Activated CD8-positive, alpha-beta T cell treated with anti-CD3 and anti-CD28 coated beads for 36 hours (primary cell): Measurements from ENCODE around the gene MUC7. TPM values are rescaled to one million over a fixed set of nuclear protein-coding genes. Genes with fewer than 3 reads are reported as not detected.
"Not testable (repeated sequence)": the region's sequence is repeated elsewhere in the genome, so short reads cannot be mapped to it uniquely, and the experiment has no call there.

Source experiments
- ATAC-seq: fragments of 200-7000 bp; cut with Tn5 transposase; one replicate; pipeline ENCODE4 v1.10.0; 2021; ENCODE audit warnings: mild to moderate bottlenecking, moderate library complexity
- CTCF ChIA-PET: fragments of 350-600 bp; sonication (Branson Sonifier 250); formaldehyde crosslinking; loops from one replicate; lab custom pipeline; 2021; ENCODE audit warnings: antibody characterized with exemption; lab: Charles Lee
- POLR2A ChIA-PET: fragments of 350-600 bp; sonication (Branson Sonifier 250); formaldehyde crosslinking; loops from one replicate; lab custom pipeline; 2021; ENCODE audit warnings: antibody characterized with exemption; lab: Charles Lee
- DNase-seq: peaks from one replicate; pipeline ENCODE4 v3.0.0-alpha.2; 2020
- H3K27ac Mint-ChIP-seq: one replicate; pipeline ENCODE4 v1.8.0; 2021; ENCODE audit warnings: mild to moderate bottlenecking, mixed read lengths
- H3K27me3 Mint-ChIP-seq: one replicate; pipeline ENCODE4 v1.8.0; 2021; ENCODE audit warnings: mixed read lengths
- H3K36me3 Mint-ChIP-seq: one replicate; pipeline ENCODE4 v1.8.0; 2021; ENCODE audit warnings: low read depth, mixed read lengths
- H3K4me1 Mint-ChIP-seq: one replicate; pipeline ENCODE4 v1.8.0; 2021; ENCODE audit warnings: low read depth, mixed read lengths
- H3K4me3 Mint-ChIP-seq: one replicate; pipeline ENCODE4 v1.8.0; 2021; ENCODE audit warnings: mild to moderate bottlenecking, moderate library complexity, mixed read lengths
- H3K9me3 Mint-ChIP-seq: one replicate; pipeline ENCODE4 v1.8.0; 2021; ENCODE audit warnings: mixed read lengths
- CTCF ChIP-seq: fragments of 200-600 bp; IDR thresholded peaks from one replicate; pipeline ENCODE4 v1.8.0; 2022; ENCODE audit warnings: antibody characterized with exemption, mild to moderate bottlenecking
- intact Hi-C: fragments of 100-400 bp; cut with micrococcal nuclease; formaldehyde crosslinking; loops from one replicate; pipeline ENCODE4 v1.10.0; 2022
- total RNA-seq, 2 experiments: library from RNA; stranded (reverse); gene quantifications; one replicate each; pipeline ENCODE4 v1.2.3, GENCODE V29; 2021

MUC7 gene
- total RNA-seq, 2 experiments from 2014 or later = not detected

GRCh38 chr4:70488748-70489147, 16.8 kb downstream of the MUC7 start:
- ChIA-PET CTCF (no interaction called here), POLR2A (no interaction called here)
- H3K9me3 Mint-ChIP-seq = no peaks in the 10 kb centered on the region
- H3K4me3 Mint-ChIP-seq = no peak overlapping the region
- peaks cover 5% of the 10 kb centered on the region for H3K27me3 Mint-ChIP-seq
- intact Hi-C loops = no loop called here
- no peaks in the 10 kb centered on the region for H3K36me3 Mint-ChIP-seq
- no peaks in the 10 kb centered on the region for H3K4me1 Mint-ChIP-seq
- H3K27ac Mint-ChIP-seq = no peak overlapping the region
- ATAC-seq = no peak
- DNase-seq = no peak
- no peak for TF ChIP-seq CTCF

GRCh38 chr4:70496231-70496630, 24.2 kb downstream of the MUC7 start:
- TF ChIP-seq CTCF = no peak
- CTCF ChIA-PET = no interaction called here
- intact Hi-C loops = no loop called here
- Mint-ChIP-seq H3K36me3 (no peaks in the 10 kb centered on the region), H3K27ac (no peak overlapping the region), H3K4me1 (no peaks in the 10 kb centered on the region), H3K27me3 (no peaks in the 10 kb centered on the region), H3K9me3 (no peaks in the 10 kb centered on the region), H3K4me3 (no peak overlapping the region)
- no peak for ATAC-seq
- no peak for DNase-seq
- POLR2A ChIA-PET = no interaction called here

- H3K36me3 Mint-ChIP-seq, H3K9me3 Mint-ChIP-seq, H3K4me1 Mint-ChIP-seq, H3K4me3 Mint-ChIP-seq, H3K27me3 Mint-ChIP-seq, CTCF ChIA-PET, H3K27ac Mint-ChIP-seq, DNase-seq, ATAC-seq: not testable (repeated sequence)
- POLR2A ChIA-PET = interaction anchor here (0.6 kb wide), 1 partner anchor 353 kb away, joined by 3 read pairs; no protein-coding TSS in a partner anchor
- intact Hi-C loops = loop anchor here (10.0 kb wide), 2 partner anchors 317 to 807 kb away; no protein-coding TSS in a partner anchor
Measured at GRCh38 chr4:70501838-70502237, 29.8 kb downstream of the MUC7 start.

- H3K4me1 Mint-ChIP-seq = no peaks in the 10 kb centered on the region
- no peak for ATAC-seq
- ChIA-PET POLR2A (no interaction called here), CTCF (interaction anchor here (0.6 to 1.0 kb wide), 5 partner anchors 17 to 703 kb away, joined by 3 read pairs; no protein-coding TSS in a partner anchor)
- TF ChIP-seq CTCF = no peak
- H3K27me3 Mint-ChIP-seq = peaks cover 1% of the 10 kb centered on the region
- H3K9me3 Mint-ChIP-seq = no peaks in the 10 kb centered on the region
- no peak overlapping the region for H3K27ac Mint-ChIP-seq
- H3K4me3 Mint-ChIP-seq = no peak overlapping the region
- intact Hi-C loops = loop anchor here (10.0 kb wide), 2 partner anchors 320 to 810 kb away; no protein-coding TSS in a partner anchor
- H3K36me3 Mint-ChIP-seq = no peaks in the 10 kb centered on the region
- DNase-seq = no peak
Measured at GRCh38 chr4:70504733-70505132, 32.7 kb downstream of the MUC7 start.

GRCh38 chr4:70505151-70505748, 33.3 kb downstream of the MUC7 start:
- H3K27ac Mint-ChIP-seq = no peak overlapping the region
- no peaks in the 10 kb centered on the region for H3K9me3 Mint-ChIP-seq
- CTCF ChIA-PET = interaction anchor here (0.6 to 1.1 kb wide), 5 partner anchors 17 to 702 kb away, joined by 3 to 5 read pairs (median 3); no protein-coding TSS in a partner anchor

More at GRCh38 chr4:70505151-70505748, 33.3 kb downstream of the MUC7 start:
- DNase-seq (peak; percentile 59), ATAC-seq (peak; percentile 69)
- POLR2A ChIA-PET = no interaction called here
- no peak overlapping the region for H3K4me3 Mint-ChIP-seq
- H3K27me3 Mint-ChIP-seq = peaks cover 1% of the 10 kb centered on the region
- no peaks in the 10 kb centered on the region for H3K36me3 Mint-ChIP-seq
- no peaks in the 10 kb centered on the region for H3K4me1 Mint-ChIP-seq
- intact Hi-C loops = loop anchor here (10.0 kb wide), 2 partner anchors 320 to 810 kb away; no protein-coding TSS in a partner anchor
- peak; percentile 94 for TF ChIP-seq CTCF
